Measurements from ENCODE around the gene SCUBE1. TPM values are rescaled to one million over a fixed set of nuclear protein-coding genes. Genes with fewer than 3 reads are reported as not detected.

SCUBE1 gene
- total RNA-seq, 2 donors from 2014 or later = 0.14 TPM; not detected in 1

DNA sequence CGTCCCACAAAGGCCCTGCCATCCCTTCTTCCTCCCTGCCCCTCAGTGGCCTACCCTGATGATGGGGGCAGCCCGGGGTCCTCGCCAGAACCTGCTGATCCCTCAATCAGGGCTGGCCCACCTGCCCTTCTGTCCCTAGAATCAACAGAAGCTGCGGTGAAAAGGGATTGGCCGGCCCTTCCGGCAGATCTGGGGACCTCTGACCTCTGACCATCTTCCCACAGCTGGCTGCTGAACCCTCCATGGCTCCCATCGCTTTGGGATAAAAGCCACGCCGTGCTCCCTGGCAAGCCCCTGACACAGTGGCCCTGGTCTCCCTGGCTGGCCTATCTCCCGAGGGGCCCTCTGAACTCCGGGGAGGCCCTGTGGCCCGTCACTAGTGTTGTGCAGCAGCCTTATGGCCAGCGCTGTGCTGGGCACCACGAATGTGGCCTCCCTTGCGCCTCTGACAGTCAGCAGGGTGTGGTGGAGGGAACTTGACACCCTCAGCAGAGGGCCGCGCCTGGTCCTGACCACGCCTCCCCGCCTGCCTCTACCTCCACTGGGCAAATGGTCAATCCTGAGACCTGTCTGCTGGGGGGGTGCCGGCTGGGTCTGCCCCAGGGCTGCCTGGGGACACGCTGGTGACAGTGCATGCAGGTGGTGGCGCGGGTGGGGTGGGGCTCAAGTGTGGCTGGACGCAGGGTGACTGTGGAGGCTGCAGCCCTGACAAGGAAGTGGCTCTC is 98.2 kb downstream of the SCUBE1 start:
- DNase-seq (no peak), ATAC-seq (replicated peaks in 1 of 2) (no peak)
- H3K27me3 Mint-ChIP-seq (ENCODE audit: low read depth) = no peaks in the 10 kb centered on the region
- H3K9me3 Mint-ChIP-seq = no peaks in the 10 kb centered on the region
- no peak overlapping the region for H3K4me3 Mint-ChIP-seq
- H3K27ac Mint-ChIP-seq = no peak overlapping the region
- H3K36me3 Mint-ChIP-seq (ENCODE audit: insufficient read depth in 2 of 2) = no peaks in the 10 kb centered on the region
- H3K4me1 Mint-ChIP-seq (ENCODE audit: low read depth) = no peaks in the 10 kb centered on the region

DNA sequence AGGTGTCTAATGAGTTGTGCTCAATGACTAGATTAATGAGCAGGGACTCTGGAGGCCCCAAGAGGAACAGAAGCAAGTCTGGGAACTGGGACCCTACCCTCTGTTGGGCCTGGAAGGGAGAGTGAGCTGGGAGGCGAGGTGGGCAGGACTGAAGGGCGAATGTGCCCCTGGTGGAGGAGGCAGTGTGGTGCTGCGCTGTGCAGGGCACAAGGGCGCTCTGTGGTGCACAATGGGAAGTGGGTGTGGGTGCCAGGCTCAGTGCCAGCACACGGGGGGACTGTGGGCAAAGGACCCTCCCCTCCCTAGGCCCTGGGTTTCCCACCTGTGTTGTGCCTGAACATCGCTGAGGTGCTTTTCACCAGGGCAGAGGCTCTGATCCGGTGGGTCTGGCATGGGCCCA is 98.8 kb downstream of the SCUBE1 start:
- Mint-ChIP-seq H3K9me3 (no peaks in the 10 kb centered on the region), H3K27me3 (ENCODE audit: low read depth) (no peaks in the 10 kb centered on the region), H3K27ac (no peak overlapping the region), H3K36me3 (ENCODE audit: insufficient read depth in 2 of 2) (no peaks in the 10 kb centered on the region), H3K4me1 (ENCODE audit: low read depth) (no peaks in the 10 kb centered on the region), H3K4me3 (no peak overlapping the region)
- ATAC-seq (replicated peaks in 1 of 2) = no peak
- no peak for DNase-seq

DNA sequence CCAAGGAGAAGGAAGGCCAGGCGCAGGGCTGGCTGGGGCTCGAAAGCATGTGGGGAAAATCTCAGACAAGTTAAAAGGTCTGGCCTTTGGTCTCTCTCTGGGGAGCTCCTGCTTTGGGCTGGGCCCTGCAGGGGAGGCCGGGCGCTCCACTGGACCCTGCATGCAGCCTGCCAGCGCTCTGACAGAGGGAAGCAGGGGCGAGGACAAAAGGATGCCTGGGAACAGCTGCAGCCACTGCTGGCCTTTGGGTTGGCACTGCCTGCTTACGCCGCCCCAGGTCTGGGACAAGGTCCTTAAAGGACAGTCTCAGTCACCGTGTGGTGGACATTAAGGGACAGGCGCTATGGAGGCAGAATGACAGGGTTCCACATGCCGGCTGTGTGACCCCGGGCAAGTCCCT is 99.8 kb downstream of the SCUBE1 start:
- DNase-seq (no peak), ATAC-seq (replicated peaks in 1 of 2) (no peak)
- Mint-ChIP-seq H3K27me3 (ENCODE audit: low read depth) (no peaks in the 10 kb centered on the region), H3K27ac (no peak overlapping the region), H3K9me3 (no peaks in the 10 kb centered on the region), H3K36me3 (ENCODE audit: insufficient read depth in 2 of 2) (no peaks in the 10 kb centered on the region), H3K4me3 (no peak overlapping the region), H3K4me1 (ENCODE audit: low read depth) (no peaks in the 10 kb centered on the region)

DNA sequence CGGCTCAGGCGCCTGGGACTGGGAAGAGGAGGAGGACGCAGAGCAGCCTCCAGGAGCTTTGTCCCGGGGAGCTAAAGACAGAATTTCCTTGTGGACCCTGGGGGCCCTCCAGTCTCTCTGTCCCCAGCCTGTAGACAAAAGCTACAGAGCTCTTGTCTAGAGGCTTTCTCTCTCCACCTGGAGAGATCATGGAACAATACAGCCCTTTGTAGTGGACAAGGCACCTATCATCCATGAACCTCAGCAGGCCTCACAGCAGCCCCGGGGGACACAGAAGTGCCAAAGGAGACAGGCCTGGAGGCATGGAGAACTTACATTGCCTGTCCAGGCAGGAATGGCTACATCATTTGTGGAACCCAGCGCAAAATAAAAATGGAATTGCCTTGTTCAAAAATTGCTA is 100.5 kb downstream of the SCUBE1 start:
- Mint-ChIP-seq H3K36me3 (ENCODE audit: insufficient read depth in 2 of 2) (no peaks in the 10 kb centered on the region), H3K27me3 (ENCODE audit: low read depth) (no peaks in the 10 kb centered on the region), H3K4me3 (no peak overlapping the region), H3K4me1 (ENCODE audit: low read depth) (no peaks in the 10 kb centered on the region), H3K27ac (no peak overlapping the region), H3K9me3 (no peaks in the 10 kb centered on the region)
- DNase-seq = no peak
- no peak for ATAC-seq (replicated peaks in 1 of 2)

DNA sequence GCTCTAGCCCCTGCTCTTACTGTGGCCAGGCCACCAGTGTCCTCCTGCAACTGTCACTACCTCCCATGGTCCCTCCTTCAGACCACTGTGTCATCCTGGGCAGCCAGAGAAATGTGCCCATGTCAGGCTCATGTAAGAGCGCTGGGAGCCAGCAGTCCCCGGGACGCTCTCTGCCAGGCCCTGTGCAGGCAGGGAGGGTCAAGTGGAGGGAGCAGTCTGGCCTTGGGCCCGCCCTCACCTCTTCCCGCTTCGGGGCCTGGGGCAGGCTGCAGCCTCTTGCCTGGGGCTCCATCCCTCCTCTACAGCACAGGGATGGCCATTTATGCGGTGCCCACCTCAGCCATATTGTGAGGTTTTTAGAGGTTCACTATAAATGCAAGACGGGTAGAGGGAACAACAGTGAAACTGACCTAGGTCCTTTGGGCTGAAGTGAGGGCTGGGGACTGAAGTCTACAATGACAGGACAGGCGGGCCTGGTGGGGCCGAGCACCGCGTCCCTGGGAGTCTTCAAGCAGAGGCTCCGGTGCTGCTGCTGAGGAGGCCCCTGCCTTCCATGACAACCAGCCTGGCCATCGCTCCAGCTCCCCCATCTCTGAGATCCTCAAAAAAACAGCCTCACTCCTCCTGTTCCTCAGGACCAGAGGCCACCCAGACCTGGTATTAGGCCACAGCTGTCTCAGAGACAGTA is 101.3 kb downstream of the SCUBE1 start:
- H3K9me3 Mint-ChIP-seq = no peaks in the 10 kb centered on the region
- DNase-seq = no peak
- H3K36me3 Mint-ChIP-seq (ENCODE audit: insufficient read depth in 2 of 2) = no peaks in the 10 kb centered on the region
- no peak overlapping the region for H3K27ac Mint-ChIP-seq
- ATAC-seq (replicated peaks in 1 of 2) = no peak
- no peaks in the 10 kb centered on the region for H3K4me1 Mint-ChIP-seq (ENCODE audit: low read depth)
- no peak overlapping the region for H3K4me3 Mint-ChIP-seq
- H3K27me3 Mint-ChIP-seq (ENCODE audit: low read depth) = no peaks in the 10 kb centered on the region

DNA sequence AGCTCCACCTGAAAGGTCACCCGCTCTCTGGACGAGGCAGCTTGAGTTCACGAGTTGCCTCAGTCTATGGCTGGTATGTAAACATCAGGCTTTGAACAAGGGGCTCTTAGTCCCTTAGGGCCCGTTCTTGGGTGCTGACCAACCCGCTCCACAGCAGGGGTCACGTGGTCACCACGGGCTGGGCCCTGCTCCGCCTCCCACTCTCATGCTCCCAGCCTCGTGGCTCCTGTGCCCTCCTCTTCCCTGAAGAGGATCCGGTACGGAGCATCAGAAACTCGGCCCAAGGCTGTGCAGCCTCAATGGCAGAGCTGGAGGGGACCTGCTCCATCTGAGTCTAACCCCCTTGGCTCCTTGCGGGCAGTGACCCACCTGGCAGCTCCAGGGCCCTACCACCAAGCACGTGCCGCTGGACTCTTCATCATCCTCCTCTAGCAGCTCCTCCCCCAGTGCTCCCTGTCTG is 102.0 kb downstream of the SCUBE1 start:
- H3K9me3 Mint-ChIP-seq = no peaks in the 10 kb centered on the region
- ATAC-seq (replicated peaks in 1 of 2) = no peak

DNA sequence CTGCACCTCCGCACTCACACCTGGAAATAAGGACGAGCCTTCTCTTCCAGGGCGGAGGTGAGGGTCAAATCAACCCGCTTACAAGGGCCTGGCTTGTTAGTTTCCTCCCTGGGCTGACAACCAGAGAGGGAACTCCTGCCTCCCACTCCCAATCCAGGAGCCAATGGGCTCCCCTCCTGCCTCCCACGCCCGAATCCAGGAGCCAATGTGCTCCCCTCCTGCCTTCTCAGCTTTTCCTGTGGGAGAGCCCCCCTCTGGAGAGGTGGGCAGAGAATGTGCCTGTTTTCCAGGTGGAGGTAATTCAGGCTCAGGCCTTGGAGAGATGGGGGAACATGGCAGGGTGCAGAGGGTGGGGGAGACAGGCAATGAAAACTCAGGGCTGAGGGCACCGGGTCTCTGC is 102.6 kb downstream of the SCUBE1 start:
- ATAC-seq (replicated peaks in 1 of 2) = no peak

More for the DNA sequence above, 102.0 kb downstream of the SCUBE1 start:
- no peaks in the 10 kb centered on the region for H3K36me3 Mint-ChIP-seq (ENCODE audit: insufficient read depth in 2 of 2)
- no peaks in the 10 kb centered on the region for H3K27me3 Mint-ChIP-seq (ENCODE audit: low read depth)
- no peak overlapping the region for H3K27ac Mint-ChIP-seq
- no peak for DNase-seq
- H3K4me1 Mint-ChIP-seq (ENCODE audit: low read depth) = no peaks in the 10 kb centered on the region
- H3K4me3 Mint-ChIP-seq = no peak overlapping the region

DNA sequence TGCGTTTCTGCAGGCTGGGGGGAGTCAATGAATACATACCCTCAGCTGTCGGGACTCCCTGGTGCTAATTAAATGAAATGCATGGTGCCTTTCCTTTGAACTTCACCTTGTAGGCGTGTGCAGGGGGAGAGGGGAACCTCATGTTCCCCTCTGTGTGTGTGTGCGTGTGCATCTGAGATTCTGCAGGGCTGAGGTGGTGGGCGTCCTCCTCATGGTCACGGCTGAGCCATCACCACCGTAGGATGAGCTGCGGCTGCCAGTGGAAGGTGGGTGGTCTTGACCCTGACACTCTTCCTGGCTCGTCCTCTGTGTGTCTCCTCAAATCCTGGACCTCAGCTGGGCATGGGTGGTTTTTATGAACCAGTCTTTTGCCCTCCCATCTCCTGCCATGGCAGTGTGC is 103.2 kb downstream of the SCUBE1 start:
- no peaks in the 10 kb centered on the region for H3K27me3 Mint-ChIP-seq (ENCODE audit: low read depth)
- DNase-seq (no peak), ATAC-seq (replicated peaks in 1 of 2) (no peak)
- no peak overlapping the region for H3K4me3 Mint-ChIP-seq
- H3K9me3 Mint-ChIP-seq = no peaks in the 10 kb centered on the region
- H3K27ac Mint-ChIP-seq = no peak overlapping the region
- no peaks in the 10 kb centered on the region for H3K4me1 Mint-ChIP-seq (ENCODE audit: low read depth)
- no peaks in the 10 kb centered on the region for H3K36me3 Mint-ChIP-seq (ENCODE audit: insufficient read depth in 2 of 2)

More for the DNA sequence above, 102.6 kb downstream of the SCUBE1 start:
- Mint-ChIP-seq H3K4me3 (no peak overlapping the region), H3K36me3 (ENCODE audit: insufficient read depth in 2 of 2) (no peaks in the 10 kb centered on the region), H3K9me3 (no peaks in the 10 kb centered on the region), H3K27me3 (ENCODE audit: low read depth) (no peaks in the 10 kb centered on the region), H3K4me1 (ENCODE audit: low read depth) (no peaks in the 10 kb centered on the region), H3K27ac (no peak overlapping the region)
- no peak for DNase-seq

DNA sequence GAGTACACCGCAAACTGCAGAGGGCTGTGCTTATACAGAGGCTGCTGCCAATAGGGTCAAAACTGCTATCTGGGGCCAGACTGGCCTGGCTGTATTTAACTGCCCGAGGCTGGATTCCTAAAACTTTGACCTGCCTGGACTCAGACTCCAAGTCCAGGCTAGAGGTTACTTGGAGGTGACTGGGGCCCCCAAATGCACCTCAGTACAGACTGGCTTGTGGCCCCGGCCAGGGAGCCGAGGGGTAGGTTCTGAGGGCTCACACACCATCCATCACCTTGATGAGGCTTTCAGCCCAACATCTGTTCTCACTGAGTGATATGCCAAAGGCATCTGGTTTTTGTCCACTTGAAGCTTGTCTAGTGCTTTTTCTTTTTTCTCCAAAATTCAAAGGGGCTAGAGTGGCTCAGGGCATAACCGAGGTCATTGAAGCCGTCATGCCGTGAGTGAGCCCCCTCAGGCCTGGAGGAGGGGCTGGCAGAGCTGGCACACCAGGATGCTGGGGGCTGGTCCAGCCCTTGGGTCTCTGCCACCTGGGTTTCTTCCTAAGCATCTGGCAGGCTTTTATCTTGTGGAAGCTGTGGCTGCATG is 103.9 kb downstream of the SCUBE1 start:
- Mint-ChIP-seq H3K27me3 (ENCODE audit: low read depth) (no peaks in the 10 kb centered on the region), H3K4me1 (ENCODE audit: low read depth) (no peaks in the 10 kb centered on the region), H3K36me3 (ENCODE audit: insufficient read depth in 2 of 2) (no peaks in the 10 kb centered on the region), H3K4me3 (no peak overlapping the region), H3K27ac (no peak overlapping the region), H3K9me3 (no peaks in the 10 kb centered on the region)
- DNase-seq (no peak), ATAC-seq (replicated peaks in 1 of 2) (no peak)

DNA sequence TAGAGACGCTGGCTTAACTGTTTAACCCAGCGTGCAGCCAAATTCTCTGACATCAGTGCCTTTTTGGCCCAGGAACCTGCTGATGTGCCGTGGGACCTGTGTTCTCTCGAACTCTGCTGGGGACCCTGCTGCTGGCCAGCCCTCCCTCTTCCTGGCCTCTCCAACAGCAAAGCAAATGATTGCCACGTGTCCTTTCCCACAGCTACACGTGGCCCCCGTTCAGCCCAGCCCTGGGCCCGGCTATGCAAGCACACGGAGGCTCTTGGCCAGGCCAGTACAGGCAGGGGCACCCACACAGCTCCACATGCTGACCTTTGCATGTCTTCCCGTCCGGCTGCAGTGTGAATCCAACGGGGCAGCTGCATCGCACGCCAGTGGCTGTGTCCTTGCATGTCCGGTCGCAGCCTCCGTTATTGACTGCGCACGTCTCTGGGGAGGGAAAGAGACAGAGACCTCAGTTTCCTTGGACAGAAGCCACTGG is 104.6 kb downstream of the SCUBE1 start:
- no peaks in the 10 kb centered on the region for H3K36me3 Mint-ChIP-seq (ENCODE audit: insufficient read depth in 2 of 2)
- H3K4me1 Mint-ChIP-seq (ENCODE audit: low read depth) = no peaks in the 10 kb centered on the region
- DNase-seq (no peak), ATAC-seq (replicated peaks in 1 of 2) (no peak)
- H3K27me3 Mint-ChIP-seq (ENCODE audit: low read depth) = no peaks in the 10 kb centered on the region
- H3K27ac Mint-ChIP-seq = no peak overlapping the region
- H3K9me3 Mint-ChIP-seq = no peaks in the 10 kb centered on the region
- no peak overlapping the region for H3K4me3 Mint-ChIP-seq

DNA sequence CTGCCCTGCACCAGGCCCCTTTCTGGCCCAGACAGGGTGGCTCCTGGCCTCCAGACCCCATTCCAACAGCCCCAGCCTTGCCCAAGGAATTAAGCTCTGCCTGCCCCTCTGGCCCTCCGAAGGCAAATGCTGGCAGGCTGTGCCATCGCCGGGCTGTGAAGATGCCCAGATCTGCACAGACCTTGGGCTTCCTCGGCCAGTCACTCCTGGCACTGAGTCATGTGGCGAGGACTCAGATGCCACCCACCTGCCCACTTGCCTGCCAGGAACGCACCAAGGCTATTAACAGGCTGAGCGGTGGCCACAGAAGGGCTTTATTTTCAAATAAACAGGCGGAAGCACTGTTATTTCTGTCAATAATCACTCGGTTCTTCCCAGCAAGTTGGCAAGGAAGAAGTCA is 105.9 kb downstream of the SCUBE1 start:
- no peaks in the 10 kb centered on the region for H3K36me3 Mint-ChIP-seq (ENCODE audit: insufficient read depth in 2 of 2)

DNA sequence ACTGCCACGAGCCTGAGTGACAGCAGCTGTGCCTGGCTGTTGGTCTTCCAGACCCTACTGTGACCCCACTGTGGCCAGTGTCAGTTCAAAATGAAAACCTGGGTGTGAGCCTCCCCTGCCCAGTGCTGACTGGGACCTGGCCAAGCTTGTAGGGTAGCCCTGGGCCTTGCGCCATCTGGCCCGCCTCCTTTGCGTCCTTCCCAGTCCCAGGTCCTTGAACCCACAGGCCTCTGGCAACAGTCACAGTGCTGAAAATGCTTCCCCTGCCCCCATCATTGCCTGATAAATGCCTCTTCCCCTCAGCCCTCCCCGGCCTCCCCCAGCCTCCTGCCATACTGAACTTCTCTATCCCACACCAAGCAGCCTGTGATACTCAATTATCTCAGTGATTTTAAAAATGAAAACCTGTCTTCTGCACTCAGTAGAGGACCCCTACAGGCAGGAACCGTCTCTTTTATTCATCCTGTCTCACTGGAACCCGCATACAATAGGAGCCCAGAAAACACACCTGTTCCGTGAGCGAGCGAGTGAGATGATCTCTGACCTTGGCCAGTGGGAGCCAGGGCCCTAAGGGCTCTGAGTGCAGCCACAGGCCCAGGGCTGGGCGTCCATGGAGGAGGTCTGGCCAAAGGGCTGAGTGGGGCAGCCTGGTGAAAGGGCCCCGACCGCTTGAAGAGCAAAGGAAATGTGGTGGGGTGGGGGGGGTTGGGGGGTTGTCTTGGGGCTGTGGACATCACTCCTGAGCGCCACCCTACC is 106.6 kb downstream of the SCUBE1 start:
- no peak overlapping the region for H3K4me3 Mint-ChIP-seq
- no peaks in the 10 kb centered on the region for H3K27me3 Mint-ChIP-seq (ENCODE audit: low read depth)
- H3K9me3 Mint-ChIP-seq = no peaks in the 10 kb centered on the region
- no peaks in the 10 kb centered on the region for H3K36me3 Mint-ChIP-seq (ENCODE audit: insufficient read depth in 2 of 2)
- DNase-seq (no peak), ATAC-seq (replicated peaks in 1 of 2) (no peak)
- H3K4me1 Mint-ChIP-seq (ENCODE audit: low read depth) = no peaks in the 10 kb centered on the region
- no peak overlapping the region for H3K27ac Mint-ChIP-seq

More for the DNA sequence above, 105.9 kb downstream of the SCUBE1 start:
- H3K27me3 Mint-ChIP-seq (ENCODE audit: low read depth) = no peaks in the 10 kb centered on the region
- H3K4me3 Mint-ChIP-seq = no peak overlapping the region
- H3K9me3 Mint-ChIP-seq = no peaks in the 10 kb centered on the region
- no peak overlapping the region for H3K27ac Mint-ChIP-seq
- no peak for ATAC-seq (replicated peaks in 1 of 2)
- H3K4me1 Mint-ChIP-seq (ENCODE audit: low read depth) = no peaks in the 10 kb centered on the region
- DNase-seq = no peak
